ENCODE results near the gene CCDC112. TPM values are rescaled to one million over a fixed set of nuclear protein-coding genes. Genes with fewer than 3 reads are reported as not detected.
A peak's percentile ranks its signal among the peaks of the same experiment; 100 is the strongest.

The CCDC112 gene
- total and polyA plus RNA-seq, 9 of the 15 experiments (the other 6 are each of a cell fraction or from before 2014, with no cell fraction given): 3.3 to 15.3 (median 7.4) TPM

- TF ChIP-seq ZBTB5 (IDR thresholded peaks at IDR 0.05) (no peak), PRDM10 (IDR thresholded peaks at IDR 0.05; ENCODE audit: partially characterized antibody) (no peak), TAL1 (IDR thresholded peaks at IDR 0.05) (no peak), MXI1 (IDR thresholded peaks at IDR 0.05; ENCODE audit: low read depth, low read length) (no peak), ZNF830 (CRISPR knock-in tag; IDR thresholded peaks at IDR 0.05) (no peak), POLR2A (conservative IDR thresholded peaks at IDR 0.05) (peak; percentile 68), VEZF1 (CRISPR knock-in tag; IDR thresholded peaks at IDR 0.05) (peak; percentile 84), ZFP36 (IDR thresholded peaks at IDR 0.05; ENCODE audit: low read depth, low read length, partially characterized antibody) (no peak), BCLAF1 (IDR thresholded peaks at IDR 0.05; ENCODE audit: borderline replicate concordance in 1 of 2, control insufficient read depth in 1 of 2, low read depth in 2 of 2, low read length in 1 of 2) (no peak), HDAC1 (IDR thresholded peaks at IDR 0.05) (peak in 1 of 2 experiments; percentile 35; a peak in 1 of 4 replicates), FIP1L1 (IDR thresholded peaks at IDR 0.05; ENCODE audit: low read depth, low read length, poor library complexity, severe bottlenecking) (no peak), BACH1 (tag; IDR thresholded peaks at IDR 0.05) (no peak), ZNF224 (CRISPR knock-in tag; IDR thresholded peaks at IDR 0.05) (peak; percentile 49; the same call in 1 of the 2 replicates), CREB3 (tag; conservative IDR thresholded peaks at IDR 0.05; ENCODE audit: low read depth) (peak; percentile 76), RNF2 (IDR thresholded peaks at IDR 0.05) (no peak)
These were observed at the start of gene CCDC112 (continued) for GRCh38 chr5:115296124-115297022.

Data from K562 (cell line).